Breast epithelium (tissue), 4 donors: ENCODE data around the gene TCN2. TPM values are rescaled to one million over a fixed set of nuclear protein-coding genes. Genes with fewer than 3 reads are reported as not detected.
A peak's percentile ranks its signal among the peaks of the same experiment; 100 is the strongest.

ENCODE experiments used
- DNase-seq, 2 donors: peaks; one replicate each; pipeline ENCODE4 v3.0.0-alpha.2; 2019; ENCODE audit warnings: low spot score in 2 of 2
- H3K27ac ChIP-seq, 2 donors: fragments of 200-600 bp; sonication (generic) in 1 of 2; one replicate each; pipeline ENCODE4 v1.5.1; 2016 to 2019; ENCODE audit warnings: mild to moderate bottlenecking in 1 of 2
- H3K27me3 ChIP-seq, 2 donors: fragments of 200-600 bp; sonication (generic) in 1 of 2; one replicate each; pipeline versions ENCODE4 v1.5.1 to v1.6.0; 2017 to 2019; ENCODE audit warnings: control low read depth in 1 of 2, mild to moderate bottlenecking in 1 of 2
- H3K36me3 ChIP-seq: fragments of 200-600 bp; one replicate; pipeline ENCODE4 v1.5.1; 2019
- H3K4me1 ChIP-seq, 2 donors: fragments of 200-600 bp; sonication (generic); one replicate each; pipeline ENCODE4 v1.5.1; 2016 to 2019; ENCODE audit warnings: control low read depth in 1 of 2
- H3K4me3 ChIP-seq, 3 donors: fragments of 200-600 bp; sonication (generic); 1 replicate in 2 of 3; 2 replicates in 1 of 3; pipeline ENCODE4 v1.5.1; 2016 to 2019; ENCODE audit warnings: mild to moderate bottlenecking in 3 of 3, moderate library complexity in 2 of 3
- H3K9me3 ChIP-seq, 2 donors: fragments of 200-600 bp; sonication (generic) in 1 of 2; one replicate each; pipeline ENCODE4 v1.5.1; 2016 to 2019; ENCODE audit warnings: control low read depth in 1 of 2
- CTCF ChIP-seq, 3 donors: fragments of 450-650 bp; IDR thresholded peaks; one replicate each; pipeline ENCODE4 v1.5.1; 2016 to 2017; ENCODE audit warnings: antibody characterized with exemption in 3 of 3, mild to moderate bottlenecking in 3 of 3, moderate library complexity in 3 of 3
- POLR2A ChIP-seq: fragments of 450-650 bp; IDR thresholded peaks from one replicate; pipeline ENCODE4 v1.6.1; 2016; ENCODE audit warnings: antibody characterized with exemption, mild to moderate bottlenecking, moderate library complexity
- POLR2AphosphoS5 ChIP-seq, 3 donors: sonication (generic); formaldehyde crosslinking; IDR thresholded peaks; one replicate each; pipeline ENCODE4 v1.6.1; 2017; ENCODE audit warnings: antibody characterized with exemption in 3 of 3
- intact Hi-C: fragments of 100-400 bp; cut with DNase I; formaldehyde crosslinking; loops from one replicate; pipeline ENCODE4 v1.15.1; 2023; ENCODE audit warnings: low total_unique reads
- total RNA-seq, 3 donors: library from RNA; depleted of rRNA; stranded (reverse); fragments of >200 nt; gene quantifications; one replicate each; pipeline ENCODE4 v1.1.0, GENCODE V29; 2016

The TCN2 gene
- total RNA-seq, 3 donors from 2014 or later = 32.4 to 69.8 (median 36.7) TPM

DNA sequence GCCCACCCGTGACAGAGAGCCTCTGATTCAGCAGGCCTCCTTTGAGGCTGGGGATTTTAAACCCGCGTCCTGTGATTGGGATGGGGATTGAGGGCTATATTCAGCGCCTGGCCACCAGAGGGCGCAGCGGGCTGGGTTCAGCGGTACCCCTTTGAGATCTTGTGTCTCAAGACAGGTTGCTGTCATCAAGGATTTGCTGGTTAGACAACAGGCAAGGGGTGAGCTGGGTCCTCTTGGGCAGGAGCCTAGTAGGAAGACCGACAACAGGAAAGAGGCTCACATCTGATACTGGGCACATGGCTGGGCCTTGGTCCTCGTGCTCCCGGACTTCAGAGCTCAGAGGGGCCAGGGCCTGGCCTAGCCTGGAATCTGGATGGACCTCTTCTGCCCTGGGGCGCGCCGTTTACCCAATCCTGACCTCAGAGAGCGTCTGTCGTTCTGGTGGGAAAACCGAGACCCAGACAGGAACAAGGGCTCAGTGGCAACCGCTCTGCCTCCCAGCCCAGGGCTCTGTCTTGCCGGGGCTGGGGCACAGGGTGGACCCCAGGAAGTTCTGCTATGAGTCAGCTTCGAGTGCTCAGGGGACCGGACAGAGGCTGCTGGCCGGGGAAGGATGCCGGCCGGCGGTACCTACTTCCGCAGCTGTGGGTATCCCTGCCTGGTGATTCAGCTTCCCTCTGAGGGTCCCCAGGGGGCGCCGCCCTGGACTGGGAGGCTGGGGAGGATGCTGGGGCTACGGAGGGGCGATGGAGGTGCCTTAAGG lies 27.7 kb downstream of the TCN2 start:
- no peaks in the 10 kb centered on the region for H3K36me3 ChIP-seq
- no peaks in the 10 kb centered on the region for H3K9me3 ChIP-seq
- peak overlapping the region; percentile 57 to 90 (median 63) for H3K4me3 ChIP-seq
- peak; percentile 80 to 89 for DNase-seq
- TF ChIP-seq POLR2AphosphoS5 (IDR thresholded peaks at IDR 0.05) (peak in 2 of 3 donors; percentile 17 to 46), CTCF (IDR thresholded peaks at IDR 0.05) (peak; percentile 95 to 97 (median 96)), POLR2A (no peak)
- peaks cover 10 to 13% of the 10 kb centered on the region in 2 donors for H3K4me1 ChIP-seq
- no peaks in the 10 kb centered on the region for H3K27me3 ChIP-seq
- peak overlapping the region; percentile 89 to 94 for H3K27ac ChIP-seq
- intact Hi-C loops = no loop called here

GRCh38 chr22:30635273-30636225 lies 28.6 kb downstream of the TCN2 start, which contains the start of gene SLC35E4:
Gene SLC35E4 (plus strand): TSS chr22:30635781. CDS start chr22:30636451, 670 bp downstream.
- peak within 1 kb of the TSS; percentile 89 to 94 for H3K27ac ChIP-seq
- TF ChIP-seq POLR2AphosphoS5 (IDR thresholded peaks at IDR 0.05) = no peak
- TF ChIP-seq POLR2A = peak; percentile 40
- TF ChIP-seq CTCF (IDR thresholded peaks at IDR 0.05) = peak; percentile 9 to 28 (median 24)
- no peaks in the 10 kb centered on the region for H3K36me3 ChIP-seq
- DNase-seq = peak; percentile 89 to 94
- peaks cover 10 to 13% of the 10 kb centered on the region in 2 donors for H3K4me1 ChIP-seq
- peak within 1 kb of the TSS; percentile 57 to 90 (median 63) for H3K4me3 ChIP-seq
- H3K9me3 ChIP-seq = no peaks in the 10 kb centered on the region
- H3K27me3 ChIP-seq = no peaks in the 10 kb centered on the region
- intact Hi-C loops = no loop called here

- H3K4me3 ChIP-seq = peak overlapping the region; percentile 57 to 90 (median 63)
- peaks cover 10 to 13% of the 10 kb centered on the region in 2 donors for H3K4me1 ChIP-seq
- peak overlapping the region; percentile 89 to 94 for H3K27ac ChIP-seq
- intact Hi-C loops = no loop called here
- DNase-seq = peak in 1 of 2 donors; percentile 28
- no peaks in the 10 kb centered on the region for H3K36me3 ChIP-seq
- no peaks in the 10 kb centered on the region for H3K27me3 ChIP-seq
- no peak for TF ChIP-seq CTCF (IDR thresholded peaks at IDR 0.05)
- no peaks in the 10 kb centered on the region for H3K9me3 ChIP-seq
Observed at GRCh38 chr22:30636226-30637077, 29.5 kb downstream of the TCN2 start.

DNA sequence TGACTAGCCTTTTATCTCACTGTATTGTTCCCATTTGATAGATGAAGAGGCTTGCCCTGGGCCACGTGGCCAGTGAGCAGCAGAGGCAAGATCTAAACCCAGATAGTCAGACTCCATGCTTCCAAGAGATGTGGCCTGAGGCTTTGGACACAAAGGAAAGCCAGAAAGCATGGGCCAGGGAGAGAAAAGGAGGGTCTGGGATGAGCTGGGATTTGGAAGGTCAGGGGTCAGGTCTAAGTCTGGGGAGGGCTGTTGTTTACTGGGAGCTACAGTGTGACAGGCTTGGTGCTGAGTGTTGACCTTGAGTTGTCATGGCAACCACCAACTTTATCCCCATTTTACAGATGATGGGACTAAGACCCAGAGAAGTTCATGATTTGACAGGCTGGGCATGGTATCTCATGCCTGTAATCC lies 30.7 kb downstream of the TCN2 start:
- no peaks in the 10 kb centered on the region for H3K27me3 ChIP-seq
- H3K36me3 ChIP-seq = no peaks in the 10 kb centered on the region
- H3K27ac ChIP-seq = no peak overlapping the region
- DNase-seq = no peak
- no peak for TF ChIP-seq POLR2AphosphoS5 (IDR thresholded peaks at IDR 0.05)
- TF ChIP-seq POLR2A = no peak
- TF ChIP-seq CTCF (IDR thresholded peaks at IDR 0.05) = no peak
- H3K9me3 ChIP-seq = no peaks in the 10 kb centered on the region
- peak overlapping the region in 2 of 3 donors; percentile 63 to 90 for H3K4me3 ChIP-seq
- intact Hi-C loops = no loop called here
- H3K4me1 ChIP-seq = peaks cover 10 to 13% of the 10 kb centered on the region in 2 donors
